ENCODE data around the gene ARMH3.

DNA sequence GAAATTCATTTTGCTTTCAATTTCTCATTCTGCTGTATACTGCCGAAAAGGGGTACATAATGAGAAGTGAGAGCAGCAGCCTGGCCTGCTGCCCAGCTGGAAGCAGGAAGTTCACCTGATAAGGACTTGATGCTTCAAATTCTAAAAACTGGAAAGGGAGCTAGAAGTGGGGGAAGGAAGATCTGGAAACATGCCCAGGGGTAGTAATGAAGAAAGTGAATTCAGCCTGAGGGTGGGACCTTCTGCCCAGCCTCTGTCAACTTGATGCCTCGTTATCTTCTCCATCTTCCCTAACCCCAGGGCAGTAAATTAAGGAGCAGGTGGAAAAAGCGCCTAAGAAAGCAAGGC lies 69.4 kb downstream of the ARMH3 start:
- TF ChIP-seq, protein P1, sequence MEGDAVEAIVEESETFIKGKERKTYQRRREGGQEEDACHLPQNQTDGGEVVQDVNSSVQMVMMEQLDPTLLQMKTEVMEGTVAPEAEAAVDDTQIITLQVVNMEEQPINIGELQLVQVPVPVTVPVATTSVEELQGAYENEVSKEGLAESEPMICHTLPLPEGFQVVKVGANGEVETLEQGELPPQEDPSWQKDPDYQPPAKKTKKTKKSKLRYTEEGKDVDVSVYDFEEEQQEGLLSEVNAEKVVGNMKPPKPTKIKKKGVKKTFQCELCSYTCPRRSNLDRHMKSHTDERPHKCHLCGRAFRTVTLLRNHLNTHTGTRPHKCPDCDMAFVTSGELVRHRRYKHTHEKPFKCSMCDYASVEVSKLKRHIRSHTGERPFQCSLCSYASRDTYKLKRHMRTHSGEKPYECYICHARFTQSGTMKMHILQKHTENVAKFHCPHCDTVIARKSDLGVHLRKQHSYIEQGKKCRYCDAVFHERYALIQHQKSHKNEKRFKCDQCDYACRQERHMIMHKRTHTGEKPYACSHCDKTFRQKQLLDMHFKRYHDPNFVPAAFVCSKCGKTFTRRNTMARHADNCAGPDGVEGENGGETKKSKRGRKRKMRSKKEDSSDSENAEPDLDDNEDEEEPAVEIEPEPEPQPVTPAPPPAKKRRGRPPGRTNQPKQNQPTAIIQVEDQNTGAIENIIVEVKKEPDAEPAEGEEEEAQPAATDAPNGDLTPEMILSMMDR (conservative IDR thresholded peaks at IDR 0.05 in 1 of 2, IDR thresholded peaks at IDR 0.05 in 1 of 2; ENCODE audit: extremely low read depth in 1 of 2, insufficient read depth in 1 of 2, low read depth in 1 of 2, low read length in 2 of 2), result no peak
- TF ChIP-seq EZH2 (IDR thresholded peaks at IDR 0.05; ENCODE audit: borderline replicate concordance, low read length), result no peak

Data from mammary epithelial cell (primary cell).